ENCODE data around the gene GALNT2.

Gene GALNT2

DNA sequence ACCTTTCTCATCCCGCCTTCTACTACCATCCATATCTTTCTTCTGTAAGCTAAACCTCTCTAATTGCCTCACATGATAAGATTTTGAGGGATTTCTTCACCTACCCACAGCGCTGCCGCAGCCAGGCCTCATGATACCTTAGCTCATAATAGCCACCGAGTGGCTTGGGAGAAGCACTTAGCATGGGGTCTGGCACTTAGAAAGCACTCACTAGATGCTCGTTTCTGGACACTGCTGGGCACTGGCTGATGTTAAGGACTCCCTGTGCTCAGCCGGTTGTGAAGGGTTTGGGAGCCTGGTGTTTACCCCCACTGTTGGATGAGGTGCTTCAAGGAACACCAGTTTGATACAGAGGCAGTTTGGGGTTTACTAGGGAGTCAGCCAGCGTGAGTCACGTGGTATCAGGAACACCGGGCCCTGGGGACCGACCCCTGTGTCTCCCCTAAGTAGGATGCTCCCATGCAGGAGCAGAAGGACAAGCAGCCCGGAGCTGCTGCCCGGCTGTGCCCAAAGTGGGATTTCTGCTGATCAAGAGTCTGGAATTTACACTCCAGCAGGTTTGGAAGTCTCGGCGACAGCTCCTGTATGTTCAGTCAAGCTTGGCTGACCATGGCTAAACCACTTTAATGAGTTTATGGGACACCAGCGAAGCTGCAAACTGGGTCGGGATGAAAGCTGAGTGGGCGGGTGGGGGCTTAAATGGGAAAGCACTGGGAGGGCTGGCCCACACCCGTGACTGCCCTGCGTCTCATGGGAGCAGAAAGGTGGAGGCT is 63.3 kb downstream of the GALNT2 start:
- no peak overlapping the region for H3K18ac ChIP-seq (ENCODE audit: low read length)
- H3K36me3 ChIP-seq (ENCODE audit: control insufficient read depth, insufficient read depth, low read length), result no peaks in the 10 kb centered on the region
- H3K27me3 ChIP-seq (ENCODE audit: insufficient read depth, low read length, poor library complexity), result no peaks in the 10 kb centered on the region
- H2AK5ac ChIP-seq (ENCODE audit: low read length), result no peak overlapping the region
- H4K5ac ChIP-seq (ENCODE audit: low read length), result no peak overlapping the region
- no peak overlapping the region for H2BK120ac ChIP-seq (ENCODE audit: low read depth, low read length)
- H3K79me1 ChIP-seq (ENCODE audit: low read length), result peaks cover 4% of the 10 kb centered on the region
- no peak for DNase-seq
- H3K4me1 ChIP-seq (ENCODE audit: control insufficient read depth, low read depth, low read length), result peaks cover 8% of the 10 kb centered on the region
- no peak overlapping the region for H3K4me3 ChIP-seq (ENCODE audit: low read length)
- no peak overlapping the region for H3K56ac ChIP-seq (ENCODE audit: low read length)
- no peak overlapping the region for H3K9ac ChIP-seq (ENCODE audit: low read length)
- H3K27ac ChIP-seq (ENCODE audit: low read depth, low read length), result no peak overlapping the region
- H3K23ac ChIP-seq (ENCODE audit: low read length), result no peak overlapping the region
- no peak overlapping the region for H4K8ac ChIP-seq (ENCODE audit: low read depth, low read length)
- H3K4me2 ChIP-seq (ENCODE audit: low read length), result no peak overlapping the region
- no CpG with 5 or more reads among the region's 19 CpGs for WGBS (ENCODE audit: extremely low coverage, insufficient coverage, low lambda C conversion rate)
- no peak overlapping the region for H2BK5ac ChIP-seq (ENCODE audit: low read length)
- no peak overlapping the region for H3K4ac ChIP-seq (ENCODE audit: low read depth, low read length)
- peaks cover 4% of the 10 kb centered on the region for H3K79me2 ChIP-seq (ENCODE audit: control insufficient read depth, insufficient read depth, low read length)
- H2BK15ac ChIP-seq (replicated peaks; ENCODE audit: low read depth), result no peak overlapping the region

DNA sequence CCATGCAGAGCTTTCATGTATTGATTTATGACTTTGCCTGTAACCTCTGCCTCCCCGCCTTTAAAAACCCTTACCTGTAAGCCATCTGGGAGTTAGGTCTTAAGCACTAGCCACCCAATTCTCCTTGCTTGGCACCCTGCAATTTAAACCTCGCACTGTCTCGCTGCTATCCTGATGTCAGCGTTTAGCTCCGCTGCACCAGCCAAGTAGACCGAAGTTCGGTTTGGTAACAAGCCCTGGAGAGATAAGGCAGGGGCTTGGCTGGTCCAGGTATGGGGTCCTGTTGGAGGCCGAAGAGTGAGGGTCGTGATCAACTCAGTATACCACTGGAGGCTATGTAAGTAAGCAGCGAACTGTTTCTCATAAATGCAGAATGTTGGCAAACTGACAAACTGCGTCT is 64.4 kb downstream of the GALNT2 start:
- H3K4me2 ChIP-seq (ENCODE audit: low read length), result no peak overlapping the region
- no peak overlapping the region for H3K4ac ChIP-seq (ENCODE audit: low read depth, low read length)
- H3K79me2 ChIP-seq (ENCODE audit: control insufficient read depth, insufficient read depth, low read length), result peaks cover 2% of the 10 kb centered on the region
- no peak overlapping the region for H3K23ac ChIP-seq (ENCODE audit: low read length)
- H3K56ac ChIP-seq (ENCODE audit: low read length), result no peak overlapping the region
- no peak overlapping the region for H3K27ac ChIP-seq (ENCODE audit: low read depth, low read length)
- H3K4me1 ChIP-seq (ENCODE audit: control insufficient read depth, low read depth, low read length), result peaks cover 5% of the 10 kb centered on the region
- no peak overlapping the region for H2BK15ac ChIP-seq (replicated peaks; ENCODE audit: low read depth)
- H3K9ac ChIP-seq (ENCODE audit: low read length), result no peak overlapping the region
- no peak overlapping the region for H2BK120ac ChIP-seq (ENCODE audit: low read depth, low read length)
- no CpG with 5 or more reads among the region's 11 CpGs for WGBS (ENCODE audit: extremely low coverage, insufficient coverage, low lambda C conversion rate)
- no peak overlapping the region for H2BK5ac ChIP-seq (ENCODE audit: low read length)
- DNase-seq, result no peak
- no peak overlapping the region for H3K4me3 ChIP-seq (ENCODE audit: low read length)
- no peaks in the 10 kb centered on the region for H3K36me3 ChIP-seq (ENCODE audit: control insufficient read depth, insufficient read depth, low read length)
- no peak overlapping the region for H3K18ac ChIP-seq (ENCODE audit: low read length)
- H4K5ac ChIP-seq (ENCODE audit: low read length), result no peak overlapping the region
- H4K8ac ChIP-seq (ENCODE audit: low read depth, low read length), result no peak overlapping the region
- H3K27me3 ChIP-seq (ENCODE audit: insufficient read depth, low read length, poor library complexity), result no peaks in the 10 kb centered on the region
- H2AK5ac ChIP-seq (ENCODE audit: low read length), result no peak overlapping the region
- peaks cover 4% of the 10 kb centered on the region for H3K79me1 ChIP-seq (ENCODE audit: low read length)

DNA sequence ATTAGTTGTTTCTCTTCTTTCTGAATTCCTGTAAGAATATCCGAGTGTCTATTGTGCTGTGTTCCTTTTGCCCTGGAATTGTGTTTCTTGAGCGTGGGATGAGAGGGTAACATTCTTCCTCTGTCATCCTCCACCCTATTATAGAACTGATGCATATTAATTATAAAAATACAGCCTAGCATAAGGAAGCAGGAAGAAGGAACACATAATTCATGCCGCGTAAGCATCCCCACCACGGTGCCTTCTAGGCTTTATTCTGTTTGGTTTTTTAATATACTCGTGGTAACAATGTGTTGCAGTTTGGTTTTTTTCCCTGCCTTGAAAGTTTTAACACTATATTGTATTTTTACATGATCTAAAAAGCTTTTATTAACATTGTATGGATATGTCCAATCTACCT is 65.7 kb downstream of the GALNT2 start:
- Histone ChIP-seq H3K4me3 (ENCODE audit: low read length) (no peak overlapping the region), H3K56ac (ENCODE audit: low read length) (no peak overlapping the region), H3K9ac (ENCODE audit: low read length) (no peak overlapping the region), H3K4me2 (ENCODE audit: low read length) (no peak overlapping the region), H2BK120ac (ENCODE audit: low read depth, low read length) (no peak overlapping the region), H2AK5ac (ENCODE audit: low read length) (no peak overlapping the region), H3K79me1 (ENCODE audit: low read length) (peaks cover 5% of the 10 kb centered on the region), H3K36me3 (ENCODE audit: control insufficient read depth, insufficient read depth, low read length) (no peaks in the 10 kb centered on the region), H2BK5ac (ENCODE audit: low read length) (no peak overlapping the region), H3K4ac (ENCODE audit: low read depth, low read length) (no peak overlapping the region), H3K23ac (ENCODE audit: low read length) (no peak overlapping the region), H3K27ac (ENCODE audit: low read depth, low read length) (no peak overlapping the region), H3K18ac (ENCODE audit: low read length) (no peak overlapping the region), H3K4me1 (ENCODE audit: control insufficient read depth, low read depth, low read length) (no peaks in the 10 kb centered on the region), H3K27me3 (ENCODE audit: insufficient read depth, low read length, poor library complexity) (no peaks in the 10 kb centered on the region), H4K5ac (ENCODE audit: low read length) (no peak overlapping the region), H2BK15ac (replicated peaks; ENCODE audit: low read depth) (no peak overlapping the region), H4K8ac (ENCODE audit: low read depth, low read length) (no peak overlapping the region), H3K79me2 (ENCODE audit: control insufficient read depth, insufficient read depth, low read length) (no peaks in the 10 kb centered on the region)
- DNase-seq, result no peak
- no CpG with 5 or more reads among the region's 6 CpGs for WGBS (ENCODE audit: extremely low coverage, insufficient coverage, low lambda C conversion rate)

DNA sequence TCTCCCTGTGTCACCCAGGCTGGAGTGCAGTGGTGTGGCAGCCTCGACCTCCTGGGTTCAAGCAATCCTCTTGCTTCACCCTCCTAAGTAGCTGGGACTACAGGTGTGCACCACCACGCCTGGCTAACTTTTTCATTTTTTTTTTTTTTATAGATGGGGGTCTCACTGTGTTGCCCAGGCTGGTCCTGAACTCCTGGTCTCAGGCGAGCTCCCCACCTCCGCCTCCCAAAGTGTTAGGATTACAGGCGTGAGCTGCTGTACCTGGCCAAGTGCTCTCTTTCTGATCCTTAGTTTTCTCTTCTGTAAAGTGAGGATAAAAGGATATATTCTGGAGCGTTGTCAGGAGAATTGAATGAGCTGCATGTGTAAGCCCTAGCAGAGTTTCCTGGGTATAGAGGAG is 68.7 kb downstream of the GALNT2 start:
- Histone ChIP-seq H3K4me1 (ENCODE audit: control insufficient read depth, low read depth, low read length) (no peaks in the 10 kb centered on the region), H3K9ac (ENCODE audit: low read length) (no peak overlapping the region), H2BK5ac (ENCODE audit: low read length) (no peak overlapping the region), H3K18ac (ENCODE audit: low read length) (no peak overlapping the region), H3K27ac (ENCODE audit: low read depth, low read length) (no peak overlapping the region), H2BK15ac (replicated peaks; ENCODE audit: low read depth) (no peak overlapping the region), H3K79me2 (ENCODE audit: control insufficient read depth, insufficient read depth, low read length) (peaks cover 2% of the 10 kb centered on the region), H3K23ac (ENCODE audit: low read length) (no peak overlapping the region), H3K56ac (ENCODE audit: low read length) (peak overlapping the region; percentile 18), H4K5ac (ENCODE audit: low read length) (no peak overlapping the region), H2AK5ac (ENCODE audit: low read length) (no peak overlapping the region), H3K27me3 (ENCODE audit: insufficient read depth, low read length, poor library complexity) (no peaks in the 10 kb centered on the region), H3K36me3 (ENCODE audit: control insufficient read depth, insufficient read depth, low read length) (no peaks in the 10 kb centered on the region), H3K4me3 (ENCODE audit: low read length) (no peak overlapping the region), H3K79me1 (ENCODE audit: low read length) (peaks cover 7% of the 10 kb centered on the region), H4K8ac (ENCODE audit: low read depth, low read length) (no peak overlapping the region), H3K4ac (ENCODE audit: low read depth, low read length) (no peak overlapping the region), H3K4me2 (ENCODE audit: low read length) (no peak overlapping the region), H2BK120ac (ENCODE audit: low read depth, low read length) (no peak overlapping the region)
- WGBS (ENCODE audit: extremely low coverage, insufficient coverage, low lambda C conversion rate), result no CpG with 5 or more reads among the region's 6 CpGs
- DNase-seq, result no peak

DNA sequence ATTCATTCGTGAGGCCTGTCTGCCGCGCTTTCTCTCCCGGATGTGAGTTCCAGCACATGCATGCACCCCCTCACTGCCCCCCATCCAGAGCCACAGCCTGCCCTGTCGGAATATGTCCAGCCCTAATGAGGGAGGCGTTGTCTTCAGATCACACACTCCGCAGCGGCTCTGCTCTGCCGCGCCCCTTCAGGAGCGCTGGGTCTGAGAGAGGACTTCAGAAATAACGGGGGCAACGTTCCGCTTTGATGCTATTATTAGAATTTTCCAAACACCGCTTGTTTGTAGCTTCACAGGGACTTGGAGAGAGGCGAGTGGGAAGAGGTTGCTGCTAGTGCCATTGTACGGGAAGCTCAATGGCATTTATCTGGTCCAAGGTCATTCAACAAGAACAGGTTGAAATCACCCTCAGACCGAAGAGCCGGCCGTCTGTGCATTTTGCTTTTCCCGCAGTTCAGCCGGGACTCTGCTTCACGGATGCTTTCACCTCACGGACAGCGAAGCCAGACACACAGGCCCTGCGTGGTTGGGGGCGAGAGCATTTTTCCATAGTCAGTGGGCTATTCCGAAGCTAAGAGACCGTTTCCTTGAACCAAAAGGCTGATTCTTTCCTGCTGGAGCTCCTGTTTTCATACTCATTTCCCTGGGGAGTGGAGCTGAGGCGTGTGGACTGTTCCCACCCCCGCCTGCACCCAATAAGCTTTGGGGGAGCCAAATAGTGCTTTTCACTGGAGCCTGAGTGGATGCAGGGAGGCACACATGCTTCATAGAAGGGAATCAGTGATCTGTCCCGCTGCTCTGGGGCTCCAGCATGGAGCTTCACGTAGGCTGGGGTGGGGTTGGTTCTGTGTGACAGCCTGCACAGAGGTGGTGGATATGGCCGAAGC is 69.7 kb downstream of the GALNT2 start:
- H3K79me1 ChIP-seq (ENCODE audit: low read length), result peaks cover 9% of the 10 kb centered on the region
- no peak overlapping the region for H2BK15ac ChIP-seq (replicated peaks; ENCODE audit: low read depth)
- WGBS (ENCODE audit: extremely low coverage, insufficient coverage, low lambda C conversion rate), result no CpG with 5 or more reads among the region's 34 CpGs
- DNase-seq, result no peak
- no peak overlapping the region for H3K4me2 ChIP-seq (ENCODE audit: low read length)
- no peak overlapping the region for H2BK5ac ChIP-seq (ENCODE audit: low read length)
- H3K4ac ChIP-seq (ENCODE audit: low read depth, low read length), result no peak overlapping the region
- H3K56ac ChIP-seq (ENCODE audit: low read length), result no peak overlapping the region
- H3K4me1 ChIP-seq (ENCODE audit: control insufficient read depth, low read depth, low read length), result no peaks in the 10 kb centered on the region
- H4K5ac ChIP-seq (ENCODE audit: low read length), result no peak overlapping the region
- no peak overlapping the region for H3K4me3 ChIP-seq (ENCODE audit: low read length)
- no peak overlapping the region for H3K9ac ChIP-seq (ENCODE audit: low read length)
- peaks cover 2% of the 10 kb centered on the region for H3K79me2 ChIP-seq (ENCODE audit: control insufficient read depth, insufficient read depth, low read length)
- H4K8ac ChIP-seq (ENCODE audit: low read depth, low read length), result no peak overlapping the region
- no peaks in the 10 kb centered on the region for H3K27me3 ChIP-seq (ENCODE audit: insufficient read depth, low read length, poor library complexity)
- H2AK5ac ChIP-seq (ENCODE audit: low read length), result no peak overlapping the region
- H2BK120ac ChIP-seq (ENCODE audit: low read depth, low read length), result no peak overlapping the region
- no peak overlapping the region for H3K18ac ChIP-seq (ENCODE audit: low read length)
- no peak overlapping the region for H3K23ac ChIP-seq (ENCODE audit: low read length)
- no peak overlapping the region for H3K27ac ChIP-seq (ENCODE audit: low read depth, low read length)
- no peaks in the 10 kb centered on the region for H3K36me3 ChIP-seq (ENCODE audit: control insufficient read depth, insufficient read depth, low read length)

Data from mesendoderm (in vitro differentiated cells).